SK-N-SH (cell line): Measurements from ENCODE around the gene SCYGR7. TPM values are rescaled to one million over a fixed set of nuclear protein-coding genes. Genes with fewer than 3 reads are reported as not detected.

Experiments used
- CTCF ChIA-PET: fragments of 300-600, 350-600 bp; formaldehyde crosslinking; extraction: SDS; loops from one replicate; lab custom pipeline; 2021; lab: Yijun Ruan, JAX
- POLR2A ChIA-PET: fragments of 350-600 bp; sonication (Branson Sonifier 250); formaldehyde crosslinking; extraction: SDS; loops from one replicate; lab custom pipeline; 2020; ENCODE audit warnings: antibody characterized with exemption, inconsistent platforms; lab: Yijun Ruan, JAX
- DNase-seq: peaks from one replicate; pipeline ENCODE4 v3.0.0; 2012
- H2AFZ ChIP-seq: fragments of 200-600 bp; sonication (generic); 2 replicates; pipeline ENCODE4 v1.8.1; 2016; ENCODE audit warnings: antibody characterized with exemption, mild to moderate bottlenecking, low read depth
- H3F3A ChIP-seq: fragments of 200-600 bp; sonication (generic); replicated peaks from 2 replicates; pipeline ENCODE3; 2016; ENCODE audit warnings: antibody characterized with exemption, mild to moderate bottlenecking; ENCODE audit not compliant: insufficient read depth
- H3K27ac ChIP-seq, 2 experiments: fragments of 200-500 bp in 1 of 2; fragments of 200-600 bp in 1 of 2; sonication (Bioruptor generic) in 1 of 2; sonication (generic), shearing (Covaris generic) in 1 of 2; 2 replicates each; pipeline versions ENCODE4 v1.5.1 to v1.6.1; 2014 to 2016; ENCODE audit warnings: low read depth in 2 of 2, inconsistent platforms in 1 of 2, low read length in 1 of 2, mild to moderate bottlenecking in 1 of 2, mixed read lengths in 1 of 2
- H3K27me3 ChIP-seq: fragments of 200-600 bp; sonication (generic), shearing (Covaris generic); 2 replicates; pipeline ENCODE4 v1.6.1; 2016; ENCODE audit warnings: mixed run types; ENCODE audit not compliant: insufficient read depth
- H3K36me3 ChIP-seq, 2 experiments: fragments of 200-500 bp in 1 of 2; fragments of 200-600 bp in 1 of 2; sonication (Bioruptor generic) in 1 of 2; sonication (generic) in 1 of 2; replicated peaks in 1 of 2; 2 replicates each; pipeline versions ENCODE3 to v1.5.1; 2014 to 2016; ENCODE audit warnings: low read length in 1 of 2, mild to moderate bottlenecking in 1 of 2; ENCODE audit not compliant: insufficient read depth in 2 of 2, control insufficient read depth in 1 of 2
- H3K4me1 ChIP-seq, 2 experiments: fragments of 200-500 bp in 1 of 2; fragments of 200-600 bp in 1 of 2; sonication (Bioruptor generic) in 1 of 2; sonication (generic), shearing (Covaris generic) in 1 of 2; 2 replicates each; pipeline versions ENCODE4 v1.5.1 to v1.6.1; 2014 to 2016; ENCODE audit warnings: low read depth in 1 of 2, low read length in 1 of 2, mixed run types in 1 of 2; ENCODE audit not compliant: insufficient read depth in 2 of 2, control insufficient read depth in 1 of 2
- H3K4me2 ChIP-seq: fragments of 200-600 bp; sonication (generic), shearing (Covaris generic); 2 replicates; pipeline ENCODE4 v1.6.1; 2017; ENCODE audit warnings: mixed run types
- H3K4me3 ChIP-seq, 2 experiments: fragments of 200-500 bp in 1 of 2; fragments of 200-600 bp in 1 of 2; sonication (Bioruptor generic) in 1 of 2; sonication (generic), shearing (Covaris generic) in 1 of 2; 2 replicates each; pipeline versions ENCODE4 v1.5.1 to v1.8.1; 2014 to 2016; ENCODE audit warnings: low read depth in 2 of 2, inconsistent platforms in 1 of 2, low read length in 1 of 2, mild to moderate bottlenecking in 1 of 2, mixed read lengths in 1 of 2, moderate library complexity in 1 of 2
- H3K79me2 ChIP-seq: fragments of 200-600 bp; sonication (generic); 2 replicates; pipeline ENCODE4 v1.8.1; 2017; ENCODE audit warnings: mild to moderate bottlenecking; ENCODE audit not compliant: insufficient read depth
- H3K9ac ChIP-seq: fragments of 200-600 bp; sonication (generic); 2 replicates; pipeline ENCODE4 v1.6.1; 2017; ENCODE audit warnings: mixed run types
- H3K9me2 ChIP-seq: fragments of 200-600 bp; sonication (generic); 2 replicates; pipeline ENCODE4 v1.6.1; 2017; ENCODE audit warnings: mixed run types
- H3K9me3 ChIP-seq: fragments of 200-600 bp; sonication (generic); 2 replicates; pipeline ENCODE4 v1.6.1; 2017; ENCODE audit warnings: mixed run types, mild to moderate bottlenecking, moderate library complexity
- H4K20me1 ChIP-seq: fragments of 200-600 bp; sonication (generic); 2 replicates; pipeline ENCODE4 v1.6.1; 2017; ENCODE audit warnings: mild to moderate bottlenecking, mixed run types; ENCODE audit not compliant: insufficient read depth
- CHD2 ChIP-seq: fragments of 150-350 bp; IDR thresholded peaks from 2 replicates; pipeline ENCODE4 v1.6.1; 2018; ENCODE audit warnings: low read length; ENCODE audit not compliant: partially characterized antibody
- EP300 ChIP-seq, 2 experiments: IDR thresholded peaks; 2 replicates each; pipeline versions ENCODE4 v1.4.0 to v1.6.1; 2012; ENCODE audit warnings: borderline replicate concordance in 1 of 2, low read depth in 1 of 2, low read length in 1 of 2
- FOSL2 ChIP-seq: IDR thresholded peaks from 2 replicates; pipeline ENCODE4 v1.4.0; 2012; ENCODE audit warnings: low read depth, mild to moderate bottlenecking, moderate library complexity, borderline replicate concordance
- RAD21 ChIP-seq: IDR thresholded peaks from 2 replicates; pipeline ENCODE4 v1.6.1; 2012; ENCODE audit warnings: mild to moderate bottlenecking, low read length
- SMC3 ChIP-seq: IDR thresholded peaks from 2 replicates; pipeline ENCODE4 v1.6.1; 2012; ENCODE audit warnings: low read depth, low read length, improper control_type of control experiment
- TAF1 ChIP-seq: IDR thresholded peaks from 2 replicates; pipeline ENCODE4 v1.6.1; 2012; ENCODE audit warnings: low read depth, mild to moderate bottlenecking, low read length, moderate library complexity, borderline replicate concordance
- TEAD4 ChIP-seq: IDR thresholded peaks from 2 replicates; pipeline ENCODE4 v1.4.0; 2012; ENCODE audit warnings: mild to moderate bottlenecking, borderline replicate concordance; ENCODE audit not compliant: insufficient read depth
- WGBS: methylation state at CpG from one replicate; pipeline ENCODE4 v1.1.6; 2017; ENCODE audit warnings: low lambda C conversion rate; 5-methylcytosine and 5-hydroxymethylcytosine counted together
- polyA plus RNA-seq, 3 experiments: library from polyadenylated mRNA; depleted of rRNA; stranded (reverse); fragments of >200 nt; gene quantifications; 2 replicates each; pipeline ENCODE4 v1.2.3, GENCODE V29; 2012
- TF ChIP-seq, protein P1 (sequence below): fragments of 200-600 bp; sonication (generic); IDR thresholded peaks from 2 replicates; pipeline ENCODE4 v1.6.1; 2017; ENCODE audit warnings: antibody characterized with exemption, mild to moderate bottlenecking, moderate library complexity
- TF ChIP-seq, protein P2 (sequence below): IDR thresholded peaks from 2 replicates; pipeline ENCODE4 v1.4.0; 2012; ENCODE audit warnings: low read depth
- TF ChIP-seq, protein P3 (sequence below): IDR thresholded peaks from 2 replicates; pipeline ENCODE4; 2012
- TF ChIP-seq, protein P4 (sequence below): IDR thresholded peaks from 2 replicates; pipeline ENCODE4 v1.6.1; 2012; ENCODE audit warnings: mild to moderate bottlenecking, low read depth, low read length, moderate library complexity

The SCYGR7 gene
- polyA plus RNA-seq, 1 of the 3 experiments (the other 2 are of a cell fraction): not detected

GRCh38 chr2:227696990-227697679 is 31.0 kb upstream of the SCYGR7 start (continued):
- no peak for TF ChIP-seq SMC3
- TF ChIP-seq, all 33 proteins: peak for 0

GRCh38 chr2:227701556-227701955 is 26.6 kb upstream of the SCYGR7 start:
- ChIA-PET POLR2A (no interaction called here), CTCF (no interaction called here)
- Histone ChIP-seq H3F3A (no peaks in the 10 kb centered on the region), H3K27ac (no peak overlapping the region), H3K4me3 (no peak overlapping the region), H3K79me2 (no peaks in the 10 kb centered on the region), H4K20me1 (no peaks in the 10 kb centered on the region), H3K9ac (no peak overlapping the region), H3K9me3 (no peaks in the 10 kb centered on the region), H2AFZ (no peak overlapping the region), H3K4me1 (no peaks in the 10 kb centered on the region), H3K36me3 (no peaks in the 10 kb centered on the region), H3K9me2 (no peaks in the 10 kb centered on the region), H3K27me3 (peaks cover 9% of the 10 kb centered on the region; the same call in 1 of the 2 replicates), H3K4me2 (no peak overlapping the region)
- 19% methylated on average over 3 of the region's 3 CpGs for WGBS
- no peak for DNase-seq
- TF ChIP-seq EP300 (IDR thresholded peaks at IDR 0.05; ENCODE audit: borderline replicate concordance in 1 of 2, low read depth in 1 of 2, low read length in 1 of 2) (no peak), CHD2 (no peak), RAD21 (no peak), TEAD4 (no peak), TAF1 (no peak), SMC3 (no peak), FOSL2 (no peak)
- TF ChIP-seq, protein P1, sequence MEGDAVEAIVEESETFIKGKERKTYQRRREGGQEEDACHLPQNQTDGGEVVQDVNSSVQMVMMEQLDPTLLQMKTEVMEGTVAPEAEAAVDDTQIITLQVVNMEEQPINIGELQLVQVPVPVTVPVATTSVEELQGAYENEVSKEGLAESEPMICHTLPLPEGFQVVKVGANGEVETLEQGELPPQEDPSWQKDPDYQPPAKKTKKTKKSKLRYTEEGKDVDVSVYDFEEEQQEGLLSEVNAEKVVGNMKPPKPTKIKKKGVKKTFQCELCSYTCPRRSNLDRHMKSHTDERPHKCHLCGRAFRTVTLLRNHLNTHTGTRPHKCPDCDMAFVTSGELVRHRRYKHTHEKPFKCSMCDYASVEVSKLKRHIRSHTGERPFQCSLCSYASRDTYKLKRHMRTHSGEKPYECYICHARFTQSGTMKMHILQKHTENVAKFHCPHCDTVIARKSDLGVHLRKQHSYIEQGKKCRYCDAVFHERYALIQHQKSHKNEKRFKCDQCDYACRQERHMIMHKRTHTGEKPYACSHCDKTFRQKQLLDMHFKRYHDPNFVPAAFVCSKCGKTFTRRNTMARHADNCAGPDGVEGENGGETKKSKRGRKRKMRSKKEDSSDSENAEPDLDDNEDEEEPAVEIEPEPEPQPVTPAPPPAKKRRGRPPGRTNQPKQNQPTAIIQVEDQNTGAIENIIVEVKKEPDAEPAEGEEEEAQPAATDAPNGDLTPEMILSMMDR: no peak
- TF ChIP-seq, protein P2, sequence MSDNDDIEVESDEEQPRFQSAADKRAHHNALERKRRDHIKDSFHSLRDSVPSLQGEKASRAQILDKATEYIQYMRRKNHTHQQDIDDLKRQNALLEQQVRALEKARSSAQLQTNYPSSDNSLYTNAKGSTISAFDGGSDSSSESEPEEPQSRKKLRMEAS: no peak
- TF ChIP-seq, protein P3, sequence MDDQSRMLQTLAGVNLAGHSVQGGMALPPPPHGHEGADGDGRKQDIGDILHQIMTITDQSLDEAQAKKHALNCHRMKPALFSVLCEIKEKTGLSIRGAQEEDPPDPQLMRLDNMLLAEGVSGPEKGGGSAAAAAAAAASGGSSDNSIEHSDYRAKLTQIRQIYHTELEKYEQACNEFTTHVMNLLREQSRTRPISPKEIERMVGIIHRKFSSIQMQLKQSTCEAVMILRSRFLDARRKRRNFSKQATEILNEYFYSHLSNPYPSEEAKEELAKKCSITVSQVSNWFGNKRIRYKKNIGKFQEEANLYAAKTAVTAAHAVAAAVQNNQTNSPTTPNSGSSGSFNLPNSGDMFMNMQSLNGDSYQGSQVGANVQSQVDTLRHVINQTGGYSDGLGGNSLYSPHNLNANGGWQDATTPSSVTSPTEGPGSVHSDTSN: no peak
- TF ChIP-seq, protein P4, sequence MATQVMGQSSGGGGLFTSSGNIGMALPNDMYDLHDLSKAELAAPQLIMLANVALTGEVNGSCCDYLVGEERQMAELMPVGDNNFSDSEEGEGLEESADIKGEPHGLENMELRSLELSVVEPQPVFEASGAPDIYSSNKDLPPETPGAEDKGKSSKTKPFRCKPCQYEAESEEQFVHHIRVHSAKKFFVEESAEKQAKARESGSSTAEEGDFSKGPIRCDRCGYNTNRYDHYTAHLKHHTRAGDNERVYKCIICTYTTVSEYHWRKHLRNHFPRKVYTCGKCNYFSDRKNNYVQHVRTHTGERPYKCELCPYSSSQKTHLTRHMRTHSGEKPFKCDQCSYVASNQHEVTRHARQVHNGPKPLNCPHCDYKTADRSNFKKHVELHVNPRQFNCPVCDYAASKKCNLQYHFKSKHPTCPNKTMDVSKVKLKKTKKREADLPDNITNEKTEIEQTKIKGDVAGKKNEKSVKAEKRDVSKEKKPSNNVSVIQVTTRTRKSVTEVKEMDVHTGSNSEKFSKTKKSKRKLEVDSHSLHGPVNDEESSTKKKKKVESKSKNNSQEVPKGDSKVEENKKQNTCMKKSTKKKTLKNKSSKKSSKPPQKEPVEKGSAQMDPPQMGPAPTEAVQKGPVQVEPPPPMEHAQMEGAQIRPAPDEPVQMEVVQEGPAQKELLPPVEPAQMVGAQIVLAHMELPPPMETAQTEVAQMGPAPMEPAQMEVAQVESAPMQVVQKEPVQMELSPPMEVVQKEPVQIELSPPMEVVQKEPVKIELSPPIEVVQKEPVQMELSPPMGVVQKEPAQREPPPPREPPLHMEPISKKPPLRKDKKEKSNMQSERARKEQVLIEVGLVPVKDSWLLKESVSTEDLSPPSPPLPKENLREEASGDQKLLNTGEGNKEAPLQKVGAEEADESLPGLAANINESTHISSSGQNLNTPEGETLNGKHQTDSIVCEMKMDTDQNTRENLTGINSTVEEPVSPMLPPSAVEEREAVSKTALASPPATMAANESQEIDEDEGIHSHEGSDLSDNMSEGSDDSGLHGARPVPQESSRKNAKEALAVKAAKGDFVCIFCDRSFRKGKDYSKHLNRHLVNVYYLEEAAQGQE: no peak
